SU-DHL-6 (cell line): Measurements from ENCODE around the gene PSEN2.

Source experiments
- H2AFZ ChIP-seq: fragments of 200-600 bp; sonication (generic); 2 replicates; pipeline ENCODE4 v1.6.1; 2014; ENCODE audit warnings: low read depth, mild to moderate bottlenecking, moderate library complexity, mixed read lengths, antibody characterized with exemption, low read length; ENCODE audit not compliant: severe bottlenecking
- H3F3A ChIP-seq: fragments of 200-600 bp; shearing (Covaris generic); 2 replicates; pipeline ENCODE4 v1.6.0; 2016; ENCODE audit warnings: antibody characterized with exemption, mild to moderate bottlenecking; ENCODE audit not compliant: insufficient read depth
- H3K27ac ChIP-seq: fragments of 200-600 bp; sonication (generic); 2 replicates; pipeline ENCODE4 v1.5.1; 2016; ENCODE audit warnings: low read depth, mild to moderate bottlenecking, low read length, moderate library complexity, mixed read lengths
- H3K27me3 ChIP-seq: fragments of 200-600 bp; sonication (generic), shearing (Covaris generic); 2 replicates; pipeline ENCODE4 v1.6.0; 2014; ENCODE audit warnings: mild to moderate bottlenecking, low read length
- H3K36me3 ChIP-seq: fragments of 200-600 bp; sonication (generic); 2 replicates; pipeline ENCODE4 v1.6.1; 2014; ENCODE audit warnings: mild to moderate bottlenecking, low read length, mixed read lengths
- H3K4me2 ChIP-seq: fragments of 300-600, 200-600 bp; shearing (Covaris generic), sonication (generic); 2 replicates; pipeline ENCODE4 v1.6.0; 2014; ENCODE audit warnings: low read length, low read depth, mild to moderate bottlenecking; ENCODE audit not compliant: poor library complexity, severe bottlenecking
- H3K4me3 ChIP-seq: fragments of 200-600 bp; sonication (generic); 2 replicates; pipeline ENCODE4 v1.5.1; 2014; ENCODE audit warnings: antibody characterized with exemption, low read length, mild to moderate bottlenecking, mixed read lengths; ENCODE audit not compliant: insufficient read depth, poor library complexity, severe bottlenecking
- H3K79me2 ChIP-seq: fragments of 200-600 bp; sonication (generic); 2 replicates; pipeline ENCODE4 v1.6.1; 2014; ENCODE audit warnings: mild to moderate bottlenecking, low read length, moderate library complexity; ENCODE audit not compliant: insufficient read depth
- H3K9ac ChIP-seq: fragments of 200-600 bp; sonication (generic); 2 replicates; pipeline ENCODE4 v1.7.0; 2014; ENCODE audit warnings: mild to moderate bottlenecking, low read length
- H3K9me2 ChIP-seq: fragments of 200-600 bp; sonication (generic); replicated peaks from 2 replicates; pipeline ENCODE4 v1.6.1; 2014; ENCODE audit warnings: low read length; ENCODE audit not compliant: insufficient read depth
- H3K9me3 ChIP-seq: fragments of 200-600 bp; sonication (generic); 2 replicates; pipeline ENCODE4 v1.6.1; 2014; ENCODE audit warnings: low read length, mixed read lengths; ENCODE audit not compliant: insufficient read depth
- H4K20me1 ChIP-seq: fragments of 200-600 bp; sonication (generic); 2 replicates; pipeline ENCODE4 v1.6.1; 2014; ENCODE audit warnings: low read depth, mild to moderate bottlenecking, antibody characterized with exemption, low read length, moderate library complexity, mixed read lengths
- CTCF ChIP-seq: fragments of 200-600 bp; sonication (generic); IDR thresholded peaks from one replicate; pipeline ENCODE4 v1.5.1; 2017; ENCODE audit warnings: antibody characterized with exemption, mild to moderate bottlenecking, low read length, moderate library complexity; ENCODE audit not compliant: insufficient read depth, poor library complexity, severe bottlenecking
- EZH2phosphoT487 ChIP-seq: fragments of 200-600 bp; sonication (generic), shearing (Covaris generic); conservative IDR thresholded peaks from 2 replicates; pipeline ENCODE4 v1.6.1; 2018; ENCODE audit warnings: mild to moderate bottlenecking, antibody characterized with exemption, low read length, moderate library complexity, mixed read lengths

The PSEN2 gene

DNA sequence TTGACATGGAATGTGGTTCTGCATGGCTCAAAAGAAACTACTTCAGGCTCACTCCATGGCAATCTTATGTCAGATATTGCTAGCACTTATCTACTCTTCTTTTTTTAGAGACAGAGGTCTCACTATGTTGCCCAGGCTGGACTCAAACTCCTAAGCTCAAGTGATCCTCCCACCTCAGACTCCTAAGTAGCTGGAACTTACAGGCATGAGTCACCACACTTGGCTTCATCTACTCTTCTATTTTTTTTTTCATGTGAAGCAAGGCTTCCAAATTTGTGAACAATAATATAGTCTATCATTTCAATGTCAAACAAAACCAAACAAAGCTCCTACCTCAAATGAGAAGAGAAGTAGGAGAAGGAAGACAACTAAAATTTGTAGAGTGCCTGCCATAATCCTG, 7.5 kb upstream of the PSEN2 start:
- H3K27ac ChIP-seq = no peak overlapping the region
- H2AFZ ChIP-seq = no peak overlapping the region
- H3K79me2 ChIP-seq = no peaks in the 10 kb centered on the region
- no peak for TF ChIP-seq CTCF
- TF ChIP-seq EZH2phosphoT487 = no peak
- H3K4me2 ChIP-seq = no peak overlapping the region
- no peaks in the 10 kb centered on the region for H3K36me3 ChIP-seq
- no peak overlapping the region for H3K9ac ChIP-seq
- no peaks in the 10 kb centered on the region for H3K9me2 ChIP-seq
- H3K27me3 ChIP-seq = no peaks in the 10 kb centered on the region
- H3K4me3 ChIP-seq = no peak overlapping the region
- no peaks in the 10 kb centered on the region for H3F3A ChIP-seq
- H4K20me1 ChIP-seq = no peaks in the 10 kb centered on the region
- no peaks in the 10 kb centered on the region for H3K9me3 ChIP-seq

DNA sequence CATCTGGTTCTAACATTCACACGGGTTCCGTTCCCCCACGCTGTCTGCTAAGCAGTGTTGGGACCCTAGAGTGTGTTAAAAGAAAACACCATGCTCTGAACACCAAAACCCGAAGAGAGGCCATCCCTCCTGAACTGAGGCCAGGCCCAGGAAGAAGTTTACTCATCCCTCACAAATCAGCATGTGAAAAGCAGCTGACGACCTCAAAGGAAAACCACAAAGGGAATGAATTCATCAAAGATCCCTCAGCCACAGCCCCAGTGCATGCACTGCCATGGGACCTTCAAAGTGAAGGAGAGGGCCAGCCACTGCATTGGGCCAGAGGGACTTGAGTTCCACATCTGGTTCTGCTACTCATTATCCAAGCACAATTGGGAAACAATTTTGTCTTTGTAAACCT, 7.0 kb upstream of the PSEN2 start:
- H3F3A ChIP-seq = no peaks in the 10 kb centered on the region
- no peaks in the 10 kb centered on the region for H3K9me2 ChIP-seq
- H2AFZ ChIP-seq = no peak overlapping the region
- no peak overlapping the region for H3K9ac ChIP-seq
- H3K36me3 ChIP-seq = no peaks in the 10 kb centered on the region
- no peak overlapping the region for H3K4me3 ChIP-seq
- no peak overlapping the region for H3K27ac ChIP-seq
- H3K27me3 ChIP-seq = no peaks in the 10 kb centered on the region
- H4K20me1 ChIP-seq = no peaks in the 10 kb centered on the region
- H3K9me3 ChIP-seq = no peaks in the 10 kb centered on the region
- H3K79me2 ChIP-seq = no peaks in the 10 kb centered on the region
- TF ChIP-seq EZH2phosphoT487 (no peak), CTCF (no peak)
- H3K4me2 ChIP-seq = no peak overlapping the region

DNA sequence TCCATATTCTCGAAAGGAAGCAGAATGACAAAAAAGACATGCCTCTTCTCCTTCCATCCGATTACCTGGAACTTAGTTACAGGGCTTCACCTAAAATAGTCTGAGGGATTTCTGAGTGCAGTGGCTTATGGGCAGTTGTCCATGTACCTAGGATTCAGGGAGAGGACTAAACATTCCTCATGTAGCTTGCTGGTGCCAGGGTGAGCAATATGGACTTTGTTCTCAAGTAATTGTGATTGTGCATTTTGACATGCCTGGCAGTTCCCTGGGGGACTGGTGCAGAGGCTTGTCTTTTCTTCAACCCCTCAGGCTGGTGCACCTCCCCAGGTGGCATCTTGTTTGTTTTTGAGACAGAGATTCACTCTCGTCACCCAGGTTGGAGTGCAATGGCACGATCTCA, 6.1 kb upstream of the PSEN2 start:
- Histone ChIP-seq H3K9me2 (no peaks in the 10 kb centered on the region), H3F3A (no peaks in the 10 kb centered on the region), H3K4me2 (no peak overlapping the region), H3K79me2 (no peaks in the 10 kb centered on the region), H3K9me3 (no peaks in the 10 kb centered on the region), H2AFZ (no peak overlapping the region), H3K27ac (no peak overlapping the region), H3K4me3 (no peak overlapping the region), H3K27me3 (no peaks in the 10 kb centered on the region), H4K20me1 (no peaks in the 10 kb centered on the region), H3K9ac (no peak overlapping the region), H3K36me3 (no peaks in the 10 kb centered on the region)
- TF ChIP-seq EZH2phosphoT487 (no peak), CTCF (no peak)

DNA sequence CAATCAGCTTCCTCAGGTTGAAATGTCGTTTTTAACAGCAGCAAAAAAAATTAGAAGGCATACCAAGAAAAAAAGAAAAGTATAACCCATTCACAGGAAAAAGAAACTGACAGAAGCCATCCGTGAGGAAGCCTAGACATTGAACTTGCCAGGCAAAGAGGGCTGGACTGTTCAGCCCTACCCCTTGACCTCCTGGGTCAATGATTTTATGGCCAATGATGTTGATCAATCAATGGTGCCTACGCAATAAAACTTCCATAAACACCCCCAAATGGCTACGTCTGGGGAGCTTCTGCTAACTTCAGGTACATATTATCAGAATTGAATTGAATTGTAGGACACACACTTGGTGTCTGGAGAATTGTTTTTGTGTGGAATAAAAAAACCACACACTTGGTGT, 4.8 kb upstream of the PSEN2 start:
- Histone ChIP-seq H3K9me2 (no peaks in the 10 kb centered on the region), H3K9ac (no peak overlapping the region), H3K4me2 (no peak overlapping the region), H3K36me3 (no peaks in the 10 kb centered on the region), H2AFZ (no peak overlapping the region), H3K27me3 (no peaks in the 10 kb centered on the region), H4K20me1 (no peaks in the 10 kb centered on the region), H3K9me3 (no peaks in the 10 kb centered on the region), H3F3A (no peaks in the 10 kb centered on the region), H3K27ac (no peak overlapping the region), H3K4me3 (no peak overlapping the region), H3K79me2 (no peaks in the 10 kb centered on the region)
- no peak for TF ChIP-seq EZH2phosphoT487
- no peak for TF ChIP-seq CTCF
